Naive thymus-derived CD4-positive, alpha-beta T cell (primary cell): ENCODE data around the gene DDX6. TPM values are rescaled to one million over a fixed set of nuclear protein-coding genes. Genes with fewer than 3 reads are reported as not detected.
"Not testable (repeated sequence)": the region's sequence is repeated elsewhere in the genome, so short reads cannot be mapped to it uniquely, and the experiment has no call there.

Source experiments
- ATAC-seq: fragments of 150-1000 bp; cut with Tn5 transposase; 2 replicates; pipeline ENCODE4 v1.10.0; 2021; ENCODE audit warnings: mild to moderate bottlenecking, moderate library complexity
- CTCF ChIA-PET: fragments of 350-600 bp; sonication (Branson Sonifier 250); formaldehyde crosslinking; loops from one replicate; lab custom pipeline; 2021; ENCODE audit warnings: antibody characterized with exemption; lab: Charles Lee
- POLR2A ChIA-PET: fragments of 350-600 bp; sonication (Branson Sonifier 250); formaldehyde crosslinking; loops from one replicate; lab custom pipeline; 2021; ENCODE audit warnings: antibody characterized with exemption, inconsistent platforms; lab: Charles Lee
- DNase-seq, 9 donors: peaks; one replicate each; pipeline versions ENCODE4 v3.0.0 to v3.0.0-alpha.2; 2020 to 2022; ENCODE audit warnings: mixed read lengths in 1 of 9
- H3K27ac ChIP-seq: one replicate; pipeline ENCODE4 v1.7.0; 2013; ENCODE audit warnings: mild to moderate bottlenecking, low read depth, low read length, moderate library complexity
- H3K27me3 ChIP-seq, 2 donors: one replicate each; pipeline ENCODE4 v1.7.0; 2013; ENCODE audit warnings: low read length in 2 of 2, mild to moderate bottlenecking in 2 of 2, moderate library complexity in 2 of 2; ENCODE audit not compliant: control insufficient read depth in 2 of 2, insufficient read depth in 2 of 2
- H3K36me3 ChIP-seq, 3 experiments: 1 replicate in 2 of 3; 2 replicates in 1 of 3; pipeline ENCODE4 v1.7.0; 2013; ENCODE audit warnings: low read length in 3 of 3, mild to moderate bottlenecking in 3 of 3, moderate library complexity in 1 of 3; ENCODE audit not compliant: insufficient read depth in 3 of 3, control insufficient read depth in 2 of 3
- H3K4me1 ChIP-seq, 2 donors: one replicate each; pipeline ENCODE4 v1.7.0; 2013; ENCODE audit warnings: low read length in 2 of 2, mild to moderate bottlenecking in 2 of 2, moderate library complexity in 1 of 2; ENCODE audit not compliant: control insufficient read depth in 2 of 2, insufficient read depth in 2 of 2
- H3K4me3 ChIP-seq: 2 replicates; pipeline ENCODE4 v1.7.0; 2013; ENCODE audit warnings: mild to moderate bottlenecking, low read length
- H3K9me3 ChIP-seq, 3 experiments: 1 replicate in 2 of 3; 2 replicates in 1 of 3; pipeline ENCODE4 v1.7.0; 2013; ENCODE audit warnings: low read length in 3 of 3; ENCODE audit not compliant: control insufficient read depth in 2 of 3
- H3K27ac Mint-ChIP-seq, 9 donors: one replicate each; pipeline ENCODE4 v1.8.0; 2020 to 2022; ENCODE audit warnings: mixed read lengths in 9 of 9, mild to moderate bottlenecking in 8 of 9, moderate library complexity in 5 of 9, inconsistent platforms in 2 of 9
- H3K27me3 Mint-ChIP-seq, 5 donors: one replicate each; pipeline ENCODE4 v1.8.0; 2021 to 2022; ENCODE audit warnings: mixed read lengths in 5 of 5, mild to moderate bottlenecking in 1 of 5
- H3K36me3 Mint-ChIP-seq, 5 donors: one replicate each; pipeline ENCODE4 v1.8.0; 2020 to 2022; ENCODE audit warnings: mixed read lengths in 5 of 5, mild to moderate bottlenecking in 3 of 5, inconsistent platforms in 1 of 5
- H3K4me1 Mint-ChIP-seq, 7 donors: one replicate each; pipeline ENCODE4 v1.8.0; 2020 to 2022; ENCODE audit warnings: mixed read lengths in 7 of 7, mild to moderate bottlenecking in 3 of 7, inconsistent platforms in 1 of 7
- H3K4me3 Mint-ChIP-seq, 10 donors: one replicate each; pipeline ENCODE4 v1.8.0; 2020 to 2022; ENCODE audit warnings: mild to moderate bottlenecking in 10 of 10, mixed read lengths in 10 of 10, moderate library complexity in 6 of 10, inconsistent platforms in 2 of 10
- H3K9me3 Mint-ChIP-seq, 11 donors: one replicate each; pipeline ENCODE4 v1.8.0; 2020 to 2022; ENCODE audit warnings: mixed read lengths in 11 of 11, mild to moderate bottlenecking in 4 of 11, inconsistent platforms in 1 of 11, moderate library complexity in 1 of 11
- intact Hi-C, 2 donors: fragments of 100-400 bp; cut with micrococcal nuclease; formaldehyde crosslinking; loops; one replicate each; pipeline ENCODE4 v1.15.1; 2023
- polyA plus RNA-seq, 2 donors: library from polyadenylated mRNA; unstranded; fragments of 300-500 nt; fragmentation: Illumina TruSeq; gene quantifications; one replicate each; pipeline ENCODE4 v1.2.3, GENCODE V29; 2021
- total RNA-seq, 6 experiments: library from RNA in 5 of 6; stranded (reverse) in 5 of 6; gene quantifications; 1 replicate in 5 of 6; 2 replicates in 1 of 6; pipeline ENCODE4 v1.2.3 and lab custom pipeline; 2021 to 2026

Gene DDX6
- total and polyA plus RNA-seq, 7 experiments from 2014 or later, result 118 to 346 (median 207) TPM

DNA sequence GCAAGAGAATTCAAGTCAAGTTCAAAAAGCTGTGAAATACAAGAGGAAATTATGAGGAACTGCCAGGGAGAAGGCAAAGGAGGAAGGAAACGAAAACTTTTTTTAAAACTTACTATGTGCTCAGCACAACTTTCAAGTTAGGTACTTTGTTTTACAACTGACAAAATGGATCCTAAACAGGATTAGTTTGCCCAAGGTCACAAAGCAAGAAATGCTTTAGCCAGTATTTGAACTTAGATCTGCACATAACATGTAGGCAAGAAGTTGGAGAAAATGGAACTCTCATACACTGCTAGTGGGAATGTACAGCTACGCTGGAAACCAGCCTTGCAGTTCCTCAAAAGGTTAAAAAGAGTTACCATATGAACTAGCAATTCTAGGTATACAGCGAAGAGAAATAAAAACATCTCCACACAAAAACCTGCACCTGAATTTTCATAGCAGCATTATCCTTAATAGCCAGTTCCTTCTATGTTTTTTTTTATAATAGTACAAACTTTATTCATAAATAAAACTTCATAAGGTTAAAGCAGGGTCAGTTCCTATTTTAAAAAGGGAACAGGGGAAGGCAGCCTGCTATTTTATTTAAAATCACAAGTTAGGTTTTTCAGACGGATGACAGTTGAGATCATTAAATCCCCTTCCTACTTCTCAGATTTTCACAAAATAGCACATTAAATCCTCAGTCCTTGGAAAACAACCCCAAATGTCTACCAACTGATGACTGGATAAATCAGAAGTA is 19.2 kb downstream of the DDX6 start:
- H3K4me3 ChIP-seq, result no peak overlapping the region
- DNase-seq, result no peak
- no peaks in the 10 kb centered on the region for H3K9me3 ChIP-seq
- intact Hi-C loops, result loop anchor here in 1 of 2 donors (2.0 to 5.0 kb wide), 2 partner anchors 15 to 79 kb away; no protein-coding TSS in a partner anchor
- no peaks in the 10 kb centered on the region for H3K27me3 Mint-ChIP-seq
- peak overlapping the region; percentile 57 for H3K27ac ChIP-seq
- peak overlapping the region; percentile 7 to 83 (median 73) for H3K4me3 Mint-ChIP-seq
- peaks cover 54 to 76% of the 10 kb centered on the region in 2 donors for H3K4me1 ChIP-seq
- ATAC-seq, result peak; percentile 31
- peaks cover 4 to 52% (median 23%) of the 10 kb centered on the region in 5 donors for H3K36me3 Mint-ChIP-seq
- peak overlapping the region in 8 of 9 donors; percentile 42 to 92 (median 80) for H3K27ac Mint-ChIP-seq
- no peaks in the 10 kb centered on the region for H3K27me3 ChIP-seq
- H3K36me3 ChIP-seq, result peaks cover 0 to 75% (median 14%) of the 10 kb centered on the region in 3 experiments
- CTCF ChIA-PET, result interaction anchor here (0.7 to 1.7 kb wide), 4 partner anchors 82 to 200 kb away, joined by 3 to 7 read pairs (median 4); partner anchors contain the start of gene FOXR1
- POLR2A ChIA-PET, result interaction anchor here (0.5 to 3.5 kb wide), 12 partner anchors 16 to 468 kb away, joined by 3 to 16 read pairs (median 3); partner anchors contain the start of gene DDX6
- no peaks in the 10 kb centered on the region for H3K9me3 Mint-ChIP-seq
- peaks cover 55 to 97% (median 88%) of the 10 kb centered on the region in 7 donors for H3K4me1 Mint-ChIP-seq

DNA sequence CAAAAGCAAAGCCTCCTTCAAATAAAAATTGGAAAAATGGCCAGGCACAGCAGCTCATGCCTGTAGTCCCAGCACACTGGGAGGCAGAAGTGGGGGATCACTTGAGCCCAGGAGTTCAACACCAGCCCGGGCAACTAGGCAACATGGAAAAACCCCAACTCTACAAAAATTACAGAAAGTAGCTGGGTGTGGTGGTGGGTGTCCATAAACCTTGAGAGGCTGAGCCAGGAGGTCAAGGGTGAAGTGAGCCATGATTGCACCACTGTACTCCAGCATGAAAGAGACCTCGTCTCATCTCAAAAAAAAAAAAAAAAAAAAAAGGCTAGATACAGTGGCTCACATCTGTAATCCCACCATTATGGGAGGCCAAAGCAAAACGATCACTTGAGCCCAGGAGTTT is 22.3 kb downstream of the DDX6 start:
- H3K4me3 Mint-ChIP-seq, result peak overlapping the region in 6 of 10 donors; percentile 40 to 66 (median 55)
- peaks cover 40 to 88% (median 71%) of the 10 kb centered on the region in 7 donors for H3K4me1 Mint-ChIP-seq
- Histone ChIP-seq H3K9me3 (no peaks in the 10 kb centered on the region), H3K27ac (peak overlapping the region; percentile 44), H3K4me3 (no peak overlapping the region), H3K4me1 (peaks cover 31 to 49% of the 10 kb centered on the region in 2 donors), H3K36me3 (peaks cover 0 to 71% (median 13%) of the 10 kb centered on the region in 3 experiments), H3K27me3 (no peaks in the 10 kb centered on the region)
- peak overlapping the region; percentile 4 to 88 (median 77) for H3K27ac Mint-ChIP-seq
- DNase-seq, result no peak
- peaks cover 0 to 44% (median 19%) of the 10 kb centered on the region in 5 donors for H3K36me3 Mint-ChIP-seq
- POLR2A ChIA-PET, result interaction anchor here (0.6 to 3.5 kb wide), 5 partner anchors 9 to 515 kb away, joined by 3 to 14 read pairs (median 4); partner anchors contain the start of gene DDX6
- CTCF ChIA-PET, result interaction anchor here (0.6 to 2.7 kb wide), 2 partner anchors 79 to 108 kb away, joined by 3 to 16 read pairs; no protein-coding TSS in a partner anchor
- no peaks in the 10 kb centered on the region for H3K27me3 Mint-ChIP-seq
- no peak for ATAC-seq
- intact Hi-C loops, result no loop called here
- no peaks in the 10 kb centered on the region for H3K9me3 Mint-ChIP-seq

DNA sequence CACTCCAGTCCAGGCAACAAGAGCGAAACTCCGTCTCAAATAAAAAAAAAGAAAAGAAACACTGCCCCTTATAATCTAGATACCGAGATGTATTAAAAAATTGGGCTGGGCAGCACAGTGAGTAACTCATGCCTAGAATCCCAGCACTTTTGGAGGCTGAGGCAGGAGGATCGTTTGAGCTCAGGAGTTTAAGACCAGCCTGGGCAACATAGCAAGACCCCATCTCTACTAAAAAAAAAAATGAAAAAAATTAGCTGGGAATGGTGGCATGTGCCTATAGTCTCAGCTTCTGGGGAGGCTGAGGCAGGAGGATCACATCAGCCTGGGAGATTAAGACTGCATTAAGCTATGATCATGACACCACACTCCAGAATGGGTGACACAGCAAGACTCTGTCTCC is 24.9 kb downstream of the DDX6 start:
- POLR2A ChIA-PET, result interaction anchor here (0.6 to 0.7 kb wide), 3 partner anchors 20 to 269 kb away, joined by 3 read pairs; no protein-coding TSS in a partner anchor
- peaks cover 16 to 74% (median 51%) of the 10 kb centered on the region in 7 donors for H3K4me1 Mint-ChIP-seq
- intact Hi-C loops, result no loop called here
- H3K27ac ChIP-seq, result no peak overlapping the region
- H3K9me3 ChIP-seq, result no peaks in the 10 kb centered on the region
- ATAC-seq (no peak), DNase-seq (no peak)
- H3K27me3 ChIP-seq, result no peaks in the 10 kb centered on the region
- H3K4me3 Mint-ChIP-seq, result no peak overlapping the region
- peaks cover 9 to 25% of the 10 kb centered on the region in 2 donors for H3K4me1 ChIP-seq
- peaks cover 0 to 29% (median 16%) of the 10 kb centered on the region in 5 donors for H3K36me3 Mint-ChIP-seq
- H3K27me3 Mint-ChIP-seq, result no peaks in the 10 kb centered on the region
- peaks cover 9 to 75% (median 22%) of the 10 kb centered on the region in 3 experiments for H3K36me3 ChIP-seq
- peak overlapping the region in 2 of 9 donors; percentile 17 to 26 for H3K27ac Mint-ChIP-seq
- CTCF ChIA-PET, result no interaction called here
- H3K9me3 Mint-ChIP-seq, result no peaks in the 10 kb centered on the region
- H3K4me3 ChIP-seq, result no peak overlapping the region

DNA sequence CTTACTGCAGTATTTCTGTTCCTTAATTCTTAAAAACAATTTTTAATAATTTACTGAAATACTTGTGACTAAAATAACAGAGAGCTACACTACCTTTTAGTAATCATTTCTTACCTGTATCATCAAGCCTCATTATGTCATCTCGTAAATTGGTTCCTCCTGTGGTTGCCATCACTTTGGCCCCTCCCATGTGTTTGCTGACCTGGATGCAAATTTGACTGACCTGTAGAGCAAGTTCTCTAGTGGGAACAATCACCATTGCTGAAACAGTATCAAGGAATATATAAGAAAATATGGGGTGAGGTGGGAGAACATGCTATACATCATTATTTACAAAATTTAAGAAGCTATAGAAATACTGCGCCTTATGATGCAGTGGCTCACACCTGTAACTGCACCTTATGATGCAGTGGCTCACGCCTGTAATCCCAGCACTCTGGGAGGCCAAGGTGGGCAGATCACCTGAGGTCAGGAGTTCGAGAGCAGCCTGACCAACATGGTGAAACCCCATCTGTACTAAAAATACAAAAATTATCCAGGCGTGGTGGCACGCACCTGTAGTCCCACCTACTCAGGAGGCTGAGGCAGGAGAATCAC is 25.8 kb downstream of the DDX6 start:
- H3K9me3 ChIP-seq, H3K9me3 Mint-ChIP-seq, H3K27me3 Mint-ChIP-seq, intact Hi-C loops, H3K27me3 ChIP-seq, ATAC-seq, H3K4me3 ChIP-seq, DNase-seq: not testable (repeated sequence)
- ChIA-PET CTCF (interaction anchor here (0.6 to 1.3 kb wide), 3 partner anchors 21 to 180 kb away, joined by 3 to 4 read pairs (median 3); no protein-coding TSS in a partner anchor), POLR2A (interaction anchor here (0.6 to 1.4 kb wide), 3 partner anchors 42 to 160 kb away, joined by 3 read pairs; no protein-coding TSS in a partner anchor)
- Histone ChIP-seq H3K4me1 (peaks cover 1 to 17% of the 10 kb centered on the region in 2 donors), H3K36me3 (peaks cover 14 to 78% (median 28%) of the 10 kb centered on the region in 3 experiments), H3K27ac (peak overlapping the region; percentile 7)
- H3K36me3 Mint-ChIP-seq, result peaks cover 0 to 25% (median 14%) of the 10 kb centered on the region in 5 donors
- peak overlapping the region in 2 of 10 donors; percentile 16 to 51 for H3K4me3 Mint-ChIP-seq
- peaks cover 11 to 66% (median 42%) of the 10 kb centered on the region in 7 donors for H3K4me1 Mint-ChIP-seq
- peak overlapping the region in 5 of 9 donors; percentile 3 to 82 (median 72) for H3K27ac Mint-ChIP-seq

DNA sequence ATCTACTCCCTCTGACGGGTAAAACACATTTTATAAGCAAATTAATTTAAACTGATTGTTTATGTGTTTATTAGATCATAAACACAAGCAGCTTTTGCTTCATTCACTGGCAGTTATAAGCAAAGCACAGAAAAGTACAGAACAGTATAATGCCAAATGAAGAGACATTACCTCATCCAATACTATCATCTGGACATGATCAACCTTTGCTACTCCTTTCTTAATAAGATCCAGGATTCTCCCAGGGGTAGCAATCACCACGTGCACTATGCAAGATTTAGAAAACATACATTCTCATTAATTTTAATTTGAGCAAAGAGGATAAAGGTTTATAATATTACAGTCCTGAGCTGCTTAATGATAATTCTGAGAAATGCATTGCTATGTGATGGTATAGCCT is 27.9 kb downstream of the DDX6 start:
- ATAC-seq, result no peak
- Mint-ChIP-seq H3K4me1 (peaks cover 7 to 51% (median 31%) of the 10 kb centered on the region in 7 donors), H3K27ac (peak overlapping the region in 1 of 9 donors; percentile 41), H3K27me3 (no peaks in the 10 kb centered on the region), H3K36me3 (peaks cover 0 to 35% (median 23%) of the 10 kb centered on the region in 5 donors), H3K9me3 (no peaks in the 10 kb centered on the region), H3K4me3 (no peak overlapping the region)
- H3K9me3 ChIP-seq, result no peaks in the 10 kb centered on the region
- no peak overlapping the region for H3K27ac ChIP-seq
- no peaks in the 10 kb centered on the region for H3K27me3 ChIP-seq
- ChIA-PET CTCF (interaction anchor here (1.9 kb wide), 1 partner anchor 74 kb away, joined by 9 read pairs; no protein-coding TSS in a partner anchor), POLR2A (interaction anchor here (0.6 to 1.4 kb wide), 6 partner anchors 10 to 174 kb away, joined by 3 to 7 read pairs (median 4); partner anchors contain the start of gene DDX6)
- no peaks in the 10 kb centered on the region for H3K4me1 ChIP-seq
- no peak overlapping the region for H3K4me3 ChIP-seq
- DNase-seq, result no peak
- intact Hi-C loops, result no loop called here
- peaks cover 21 to 86% (median 40%) of the 10 kb centered on the region in 3 experiments for H3K36me3 ChIP-seq

DNA sequence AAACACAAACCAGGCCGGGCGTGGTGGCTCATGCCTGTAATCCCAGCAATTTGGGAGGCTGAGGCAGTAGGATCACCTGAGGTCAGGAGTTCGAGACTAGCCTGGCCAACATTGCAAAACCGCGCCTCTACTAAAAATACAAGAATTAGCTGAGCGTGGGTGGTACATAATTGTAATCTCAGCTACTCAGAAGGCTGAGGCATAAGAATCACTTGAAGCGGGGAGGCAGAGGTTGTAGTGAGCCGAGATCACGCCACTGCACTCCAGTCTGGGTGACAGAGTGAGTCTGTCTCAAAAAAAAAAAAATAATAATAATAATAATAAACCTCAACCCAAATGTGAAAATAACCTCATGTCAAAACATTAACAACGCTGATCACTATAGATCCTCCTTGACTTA is 29.0 kb downstream of the DDX6 start:
- H3K27ac ChIP-seq, ATAC-seq, DNase-seq, H3K4me3 ChIP-seq, H3K27me3 Mint-ChIP-seq, intact Hi-C loops, H3K27me3 ChIP-seq, H3K4me1 ChIP-seq, H3K9me3 Mint-ChIP-seq, H3K4me3 Mint-ChIP-seq, H3K9me3 ChIP-seq: not testable (repeated sequence)
- peaks cover 21 to 85% (median 42%) of the 10 kb centered on the region in 3 experiments for H3K36me3 ChIP-seq
- Mint-ChIP-seq H3K27ac (peak overlapping the region in 7 of 9 donors; percentile 14 to 46 (median 36)), H3K4me1 (peaks cover 6 to 46% (median 25%) of the 10 kb centered on the region in 7 donors), H3K36me3 (peaks cover 0 to 39% (median 27%) of the 10 kb centered on the region in 5 donors)
- CTCF ChIA-PET, result interaction anchor here (1.9 kb wide), 1 partner anchor 73 kb away, joined by 9 read pairs; no protein-coding TSS in a partner anchor
- POLR2A ChIA-PET, result interaction anchor here (0.5 to 1.4 kb wide), 5 partner anchors 8 to 164 kb away, joined by 3 to 8 read pairs (median 3); partner anchors contain the start of gene BCL9L
